Left lobe of liver (tissue), 2 donors: ENCODE data around the gene DYNC2I2. TPM values are rescaled to one million over a fixed set of nuclear protein-coding genes. Genes with fewer than 3 reads are reported as not detected.
A peak's percentile ranks its signal among the peaks of the same experiment; 100 is the strongest.
"Not testable (repeated sequence)": the region's sequence is repeated elsewhere in the genome, so short reads cannot be mapped to it uniquely, and the experiment has no call there.

Source experiments
- ATAC-seq: fragments of 200-7000 bp; cut with Tn5 transposase; one replicate; pipeline ENCODE4 v1.9.1; 2020; ENCODE audit warnings: mild to moderate bottlenecking, moderate library complexity
- DNase-seq: peaks from one replicate; pipeline ENCODE4 v3.0.0-alpha.2; 2020; ENCODE audit warnings: low spot score
- total RNA-seq: library from RNA; stranded (reverse); gene quantifications from one replicate; pipeline ENCODE4 v1.2.1, GENCODE V29; 2021
- donor health status: DM: no; HTN: no; CAD: no; lungs with moderate emphysema.
- donor health status: DM: no; HTN: yes; CAD: no.

DYNC2I2 gene
- total RNA-seq = 24.1 TPM

GRCh38 chr9:128656416-128657343 lies at the start of gene DYNC2I2:
Gene DYNC2I2 (minus strand): TSS chr9:128656847. CDS start chr9:128656726, 121 bp downstream.
- ATAC-seq (peak; percentile 99), DNase-seq (peak; percentile 97)

- DNase-seq (no peak), ATAC-seq (no peak)
Observed at GRCh38 chr9:128706045-128706444, 49.4 kb upstream of the DYNC2I2 start.

- DNase-seq = no peak
Observed at GRCh38 chr9:128705051-128705965, 48.7 kb upstream of the DYNC2I2 start.

GRCh38 chr9:128704356-128704670 lies 47.7 kb upstream of the DYNC2I2 start:
- ATAC-seq = no peak
- DNase-seq = no peak

More at GRCh38 chr9:128705051-128705965, 48.7 kb upstream of the DYNC2I2 start:
- no peak for ATAC-seq

GRCh38 chr9:128703616-128704355 lies 47.1 kb upstream of the DYNC2I2 start:
- DNase-seq (peak; percentile 71), ATAC-seq (peak; percentile 58)

- no peak for DNase-seq
- peak; percentile 42 for ATAC-seq
Observed at GRCh38 chr9:128702949-128703615, 46.4 kb upstream of the DYNC2I2 start.

- peak; percentile 87 for DNase-seq
- ATAC-seq = peak; percentile 88
Observed at GRCh38 chr9:128702445-128702948, 45.9 kb upstream of the DYNC2I2 start, which contains the start of gene PKN3. Gene PKN3 (plus strand): TSS chr9:128702503. CDS start chr9:128702916, 413 bp downstream.

GRCh38 chr9:128701227-128701854 lies 44.7 kb upstream of the DYNC2I2 start:
- no peak for ATAC-seq
- no peak for DNase-seq

- DNase-seq, ATAC-seq: not testable (repeated sequence)
Observed at GRCh38 chr9:128699096-128699795, 42.6 kb upstream of the DYNC2I2 start.

GRCh38 chr9:128696923-128697707 lies 40.5 kb upstream of the DYNC2I2 start:
- no peak for ATAC-seq
- DNase-seq = no peak

GRCh38 chr9:128694344-128694743 lies 37.7 kb upstream of the DYNC2I2 start:
- no peak for DNase-seq
- ATAC-seq = no peak

- not testable (repeated sequence) for ATAC-seq, DNase-seq
Observed at GRCh38 chr9:128693738-128694137, 37.1 kb upstream of the DYNC2I2 start.

GRCh38 chr9:128690684-128691034 lies 34.0 kb upstream of the DYNC2I2 start:
- ATAC-seq = no peak

GRCh38 chr9:128689820-128690683 lies 33.4 kb upstream of the DYNC2I2 start:
- no peak for ATAC-seq
- no peak for DNase-seq

More at GRCh38 chr9:128690684-128691034, 34.0 kb upstream of the DYNC2I2 start:
- no peak for DNase-seq

- DNase-seq (no peak), ATAC-seq (peak; percentile 27)
Observed at GRCh38 chr9:128689293-128689774, 32.7 kb upstream of the DYNC2I2 start.

- DNase-seq (peak; percentile 96), ATAC-seq (peak; percentile 87)
Observed at GRCh38 chr9:128688501-128689292, 32.0 kb upstream of the DYNC2I2 start, which contains the start of gene SET. Gene SET (plus strand): TSS chr9:128689222. CDS start chr9:128689583, 361 bp downstream.
